ENCODE results near the gene NEUROG1. TPM values are rescaled to one million over a fixed set of nuclear protein-coding genes. Genes with fewer than 3 reads are reported as not detected.

The NEUROG1 gene
- total and polyA plus RNA-seq, 2 of the 13 experiments (the other 11 are each of a cell fraction or from before 2014, with no cell fraction given) = not detected

- no peaks in the 10 kb centered on the region for H3K9me3 ChIP-seq (ENCODE audit: low read length)
- no TSS peak for BruUV-seq (replicated peaks)
- H3K27me3 ChIP-seq (ENCODE audit: control insufficient read depth in 1 of 2, insufficient read depth in 2 of 2, low read length in 2 of 2) = peaks cover 0 to 1% of the 10 kb centered on the region in 2 experiments; a peak in 1 of 5 replicates
- no peaks in the 10 kb centered on the region for H3K4me1 ChIP-seq (ENCODE audit: insufficient read depth, low read length)
- in situ Hi-C loops (cut with HindIII; ENCODE audit: extremely low pct_ligation_motif_present, low pct_unique_long_range_greater_than_20kb) = loop anchor here (5.0 to 25.0 kb wide), 2 partner anchors 87 to 558 kb away; no protein-coding TSS in a partner anchor
- H3K9ac ChIP-seq (ENCODE audit: insufficient read depth, low read depth, low read length) = peak overlapping the region; percentile 42; the same call in 1 of the 2 replicates
- peak overlapping the region; percentile 29 to 55 (median 52); a peak in 5 of 6 replicates for H3K4me3 ChIP-seq (replicated peaks in 1 of 3; ENCODE audit: insufficient read depth in 1 of 3, low read depth in 2 of 3, low read length in 3 of 3)
- no peaks in the 10 kb centered on the region for H3K36me3 ChIP-seq (replicated peaks in 1 of 2; ENCODE audit: control insufficient read depth in 1 of 2, insufficient read depth in 2 of 2, low read length in 2 of 2)
- ATAC-seq (peak; percentile 83), FAIRE-seq (peak; percentile 21), DNase-seq (ENCODE audit: low spot score) (peak; percentile 31)
- no peaks in the 10 kb centered on the region for H3K79me2 ChIP-seq (ENCODE audit: insufficient read depth, low read length)
- intact Hi-C loops (cut with micrococcal nuclease; ENCODE audit: unreplicated experiment) = no loop called here
- H4K20me1 ChIP-seq (ENCODE audit: insufficient read depth, low read length) = 0 out of 2 replicates have a peak, but pooled peaks cover 2% of the 10 kb centered on the region
- H2AFZ ChIP-seq (ENCODE audit: low read length) = peak overlapping the region; percentile 89
- 4% methylated on average over 8 of the region's 8 CpGs for WGBS (ENCODE audit: low lambda C conversion rate)
- ChIA-PET CTCF (ENCODE audit: low intra/inter-chr PET ratio, low total read pairs) (interaction anchor here (1.0 to 5.5 kb wide), 3 partner anchors 12 to 96 kb away, joined by 3 to 76 read pairs (median 3); no protein-coding TSS in a partner anchor), POLR2A (interaction anchor here (0.9 kb wide), 1 partner anchor 72 kb away, joined by 5 read pairs; no protein-coding TSS in a partner anchor)
- peak overlapping the region; percentile 79 for H3K4me2 ChIP-seq (ENCODE audit: low read depth, low read length)
- H3K27ac ChIP-seq (ENCODE audit: extremely low read length, insufficient read depth, low read length) = no peak overlapping the region
- TF ChIP-seq KDM3A (CRISPR knock-in tag; IDR thresholded peaks at IDR 0.05; ENCODE audit: low read depth) (no peak), LCORL (IDR thresholded peaks at IDR 0.05) (no peak), LCORL (CRISPR knock-in tag; IDR thresholded peaks at IDR 0.05) (no peak), ZNF777 (CRISPR knock-in tag; IDR thresholded peaks at IDR 0.05) (0 out of 2 replicates have a peak, but pooled peaks have one; percentile 34), XRCC5 (optimal IDR thresholded peaks at IDR 0.05; ENCODE audit: low read length) (peak; percentile 62), TCF7 (IDR thresholded peaks at IDR 0.05; ENCODE audit: low read depth) (no peak), RAD21 (CRISPR knock-in tag; IDR thresholded peaks at IDR 0.05) (0 out of 2 replicates have a peak, but pooled peaks have one; percentile 25), FLYWCH1 (CRISPR knock-in tag; IDR thresholded peaks at IDR 0.05) (no peak), RXRB (CRISPR knock-in tag; IDR thresholded peaks at IDR 0.05; ENCODE audit: borderline replicate concordance) (no peak), SMC3 (IDR thresholded peaks at IDR 0.05; ENCODE audit: low read length) (peak; percentile 44; the same call in 1 of the 2 replicates), RXRA (CRISPR knock-in tag; IDR thresholded peaks at IDR 0.05) (no peak), STAG1 (CRISPR knock-in tag; IDR thresholded peaks at IDR 0.05) (peak; percentile 57), EP300 (IDR thresholded peaks at IDR 0.05; ENCODE audit: low read depth in 2 of 2, low read length in 2 of 2) (0 out of 4 replicates have a peak, but pooled peaks of 1 of the 2 experiments have one; percentile 11), EP300 (CRISPR knock-in tag; IDR thresholded peaks at IDR 0.05; ENCODE audit: borderline replicate concordance) (no peak), NONO (IDR thresholded peaks at IDR 0.05) (no peak), NONO (CRISPR knock-in tag; conservative IDR thresholded peaks at IDR 0.05) (no peak), FOXM1 (CRISPR knock-in tag; IDR thresholded peaks at IDR 0.05) (no peak)
- TF ChIP-seq, protein P1, sequence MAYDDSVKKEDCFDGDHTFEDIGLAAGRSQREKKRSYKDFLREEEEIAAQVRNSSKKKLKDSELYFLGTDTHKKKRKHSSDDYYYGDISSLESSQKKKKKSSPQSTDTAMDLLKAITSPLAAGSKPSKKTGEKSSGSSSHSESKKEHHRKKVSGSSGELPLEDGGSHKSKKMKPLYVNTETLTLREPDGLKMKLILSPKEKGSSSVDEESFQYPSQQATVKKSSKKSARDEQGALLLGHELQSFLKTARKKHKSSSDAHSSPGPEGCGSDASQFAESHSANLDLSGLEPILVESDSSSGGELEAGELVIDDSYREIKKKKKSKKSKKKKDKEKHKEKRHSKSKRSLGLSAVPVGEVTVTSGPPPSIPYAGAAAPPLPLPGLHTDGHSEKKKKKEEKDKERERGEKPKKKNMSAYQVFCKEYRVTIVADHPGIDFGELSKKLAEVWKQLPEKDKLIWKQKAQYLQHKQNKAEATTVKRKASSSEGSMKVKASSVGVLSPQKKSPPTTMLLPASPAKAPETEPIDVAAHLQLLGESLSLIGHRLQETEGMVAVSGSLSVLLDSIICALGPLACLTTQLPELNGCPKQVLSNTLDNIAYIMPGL (CRISPR knock-in tag; IDR thresholded peaks at IDR 0.05; ENCODE audit: borderline replicate concordance in 1 of 2, low read depth in 1 of 2) = 0 out of 4 replicates have a peak, but pooled peaks of 1 of the 2 experiments have one; percentile 28
- TF ChIP-seq, protein P2, sequence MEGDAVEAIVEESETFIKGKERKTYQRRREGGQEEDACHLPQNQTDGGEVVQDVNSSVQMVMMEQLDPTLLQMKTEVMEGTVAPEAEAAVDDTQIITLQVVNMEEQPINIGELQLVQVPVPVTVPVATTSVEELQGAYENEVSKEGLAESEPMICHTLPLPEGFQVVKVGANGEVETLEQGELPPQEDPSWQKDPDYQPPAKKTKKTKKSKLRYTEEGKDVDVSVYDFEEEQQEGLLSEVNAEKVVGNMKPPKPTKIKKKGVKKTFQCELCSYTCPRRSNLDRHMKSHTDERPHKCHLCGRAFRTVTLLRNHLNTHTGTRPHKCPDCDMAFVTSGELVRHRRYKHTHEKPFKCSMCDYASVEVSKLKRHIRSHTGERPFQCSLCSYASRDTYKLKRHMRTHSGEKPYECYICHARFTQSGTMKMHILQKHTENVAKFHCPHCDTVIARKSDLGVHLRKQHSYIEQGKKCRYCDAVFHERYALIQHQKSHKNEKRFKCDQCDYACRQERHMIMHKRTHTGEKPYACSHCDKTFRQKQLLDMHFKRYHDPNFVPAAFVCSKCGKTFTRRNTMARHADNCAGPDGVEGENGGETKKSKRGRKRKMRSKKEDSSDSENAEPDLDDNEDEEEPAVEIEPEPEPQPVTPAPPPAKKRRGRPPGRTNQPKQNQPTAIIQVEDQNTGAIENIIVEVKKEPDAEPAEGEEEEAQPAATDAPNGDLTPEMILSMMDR (CRISPR knock-in tag; IDR thresholded peaks at IDR 0.05) = peak; percentile 70
- TF ChIP-seq, protein P3, sequence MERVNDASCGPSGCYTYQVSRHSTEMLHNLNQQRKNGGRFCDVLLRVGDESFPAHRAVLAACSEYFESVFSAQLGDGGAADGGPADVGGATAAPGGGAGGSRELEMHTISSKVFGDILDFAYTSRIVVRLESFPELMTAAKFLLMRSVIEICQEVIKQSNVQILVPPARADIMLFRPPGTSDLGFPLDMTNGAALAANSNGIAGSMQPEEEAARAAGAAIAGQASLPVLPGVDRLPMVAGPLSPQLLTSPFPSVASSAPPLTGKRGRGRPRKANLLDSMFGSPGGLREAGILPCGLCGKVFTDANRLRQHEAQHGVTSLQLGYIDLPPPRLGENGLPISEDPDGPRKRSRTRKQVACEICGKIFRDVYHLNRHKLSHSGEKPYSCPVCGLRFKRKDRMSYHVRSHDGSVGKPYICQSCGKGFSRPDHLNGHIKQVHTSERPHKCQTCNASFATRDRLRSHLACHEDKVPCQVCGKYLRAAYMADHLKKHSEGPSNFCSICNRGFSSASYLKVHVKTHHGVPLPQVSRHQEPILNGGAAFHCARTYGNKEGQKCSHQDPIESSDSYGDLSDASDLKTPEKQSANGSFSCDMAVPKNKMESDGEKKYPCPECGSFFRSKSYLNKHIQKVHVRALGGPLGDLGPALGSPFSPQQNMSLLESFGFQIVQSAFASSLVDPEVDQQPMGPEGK (CRISPR knock-in tag; IDR thresholded peaks at IDR 0.05) = peak; percentile 74
These were observed 18.1 kb upstream of the NEUROG1 start for GRCh38 chr5:135553688-135554462.
